HCT116 (cell line): ENCODE measurements around the gene EEF1AKMT2. TPM values are rescaled to one million over a fixed set of nuclear protein-coding genes. Genes with fewer than 3 reads are reported as not detected.

Experiments used
- ATAC-seq: fragments of 200-7000 bp; cut with Tn5 transposase; 2 replicates; pipeline ENCODE4 v1.9.1; 2020; ENCODE audit warnings: mild to moderate bottlenecking, moderate library complexity
- BruUV-seq: library from RNA; stranded (reverse); fragments of 400-500 nt; replicated peaks from 2 replicates; lab custom pipeline; 2021; lab: Mats Ljungman, UMichigan
- CTCF ChIA-PET: fragments of 300-600 bp; sonication (Branson Sonifier 250); formaldehyde crosslinking; loops from one replicate; lab custom pipeline; 2021; ENCODE audit warnings: antibody characterized with exemption; lab: Charles Lee
- POLR2A ChIA-PET: fragments of 300-600, 350-600 bp; sonication (Branson Sonifier 250); formaldehyde crosslinking; loops from one replicate; lab custom pipeline; 2021; ENCODE audit warnings: antibody characterized with exemption; lab: Charles Lee
- RAD21 ChIA-PET, 2 experiments: fragments of 300-600 bp; sonication (Branson Sonifier 250); formaldehyde crosslinking; loops; one replicate each; lab custom pipeline; 2023; ENCODE audit warnings: low total read pairs in 2 of 2; ENCODE audit not compliant: uncharacterized antibody in 2 of 2, unreplicated experiment in 2 of 2, low non-redundant PET in 1 of 2; lab: Charles Lee
- DNase-seq: peaks from one replicate; pipeline ENCODE4 v3.0.0-alpha.2; 2010; ENCODE audit warnings: low read depth, low spot score
- H2AFZ ChIP-seq: fragments of 200-600 bp; shearing (Covaris generic), sonication (generic); 2 replicates; pipeline ENCODE4 v1.6.1; 2017; ENCODE audit warnings: low read depth, mixed run types, mixed read lengths, antibody characterized with exemption, low read length; ENCODE audit not compliant: poor library complexity, severe bottlenecking
- H3K27ac ChIP-seq: 2 replicates; pipeline ENCODE4 v1.5.1; 2012; ENCODE audit warnings: low read depth, low read length
- H3K27me3 ChIP-seq: fragments of 200-600 bp; sonication (generic); 2 replicates; pipeline ENCODE4 v1.6.1; 2016; ENCODE audit warnings: mixed run types, low read length, mixed read lengths; ENCODE audit not compliant: insufficient read depth
- H3K36me3 ChIP-seq, 2 experiments: fragments of 200-500 bp in 1 of 2; fragments of 200-600 bp in 1 of 2; sonication (Bioruptor generic) in 1 of 2; sonication (generic) in 1 of 2; 2 replicates each; pipeline versions ENCODE4 v1.5.1 to v1.6.1; 2014 to 2016; ENCODE audit warnings: low read length in 2 of 2, inconsistent platforms in 1 of 2, mixed read lengths in 1 of 2, mixed run types in 1 of 2; ENCODE audit not compliant: insufficient read depth in 2 of 2, control insufficient read depth in 1 of 2
- H3K4me1 ChIP-seq, 2 experiments: fragments of 200-600 bp in 1 of 2; sonication (generic) in 1 of 2; 2 replicates each; pipeline versions ENCODE4 v1.5.1 to v1.6.1; 2012 to 2017; ENCODE audit warnings: low read length in 2 of 2, inconsistent platforms in 1 of 2, mild to moderate bottlenecking in 1 of 2, mixed read lengths in 1 of 2, mixed run types in 1 of 2, moderate library complexity in 1 of 2; ENCODE audit not compliant: insufficient read depth in 2 of 2, control insufficient read depth in 1 of 2
- H3K4me2 ChIP-seq: fragments of 200-600 bp; sonication (generic); 2 replicates; pipeline ENCODE4 v1.6.1; 2017; ENCODE audit warnings: mixed run types, low read length, mixed read lengths
- H3K4me3 ChIP-seq, 2 experiments: fragments of 200-600 bp in 1 of 2; sonication (generic) in 1 of 2; replicated peaks in 1 of 2; 2 replicates each; pipeline ENCODE4 v1.5.1; 2011 to 2016; ENCODE audit warnings: low read length in 2 of 2, control low read depth in 1 of 2, low read depth in 1 of 2, mild to moderate bottlenecking in 1 of 2, mixed read lengths in 1 of 2, mixed run types in 1 of 2
- H3K79me2 ChIP-seq: fragments of 200-600 bp; sonication (generic); 2 replicates; pipeline ENCODE4 v1.6.1; 2017; ENCODE audit warnings: mild to moderate bottlenecking, mixed run types, low read length, moderate library complexity, mixed read lengths; ENCODE audit not compliant: insufficient read depth
- H3K9ac ChIP-seq: fragments of 200-600 bp; sonication (generic); 2 replicates; pipeline ENCODE4 v1.6.1; 2016; ENCODE audit warnings: low read length, mixed read lengths
- H3K9me2 ChIP-seq: fragments of 200-600 bp; sonication (generic), shearing (Covaris generic); 2 replicates; pipeline ENCODE4 v1.6.1; 2017; ENCODE audit warnings: mixed run types, mild to moderate bottlenecking, moderate library complexity; ENCODE audit not compliant: insufficient read depth
- H3K9me3 ChIP-seq, 2 experiments: fragments of 200-500 bp in 1 of 2; fragments of 200-600 bp in 1 of 2; sonication (Bioruptor generic) in 1 of 2; sonication (generic) in 1 of 2; 2 replicates each; pipeline ENCODE4 v1.6.1; 2014 to 2017; ENCODE audit warnings: low read length in 2 of 2, mixed read lengths in 2 of 2, inconsistent platforms in 1 of 2, low read depth in 1 of 2, mild to moderate bottlenecking in 1 of 2, mixed run types in 1 of 2, moderate library complexity in 1 of 2; ENCODE audit not compliant: control insufficient read depth in 1 of 2, insufficient read depth in 1 of 2
- H4K20me1 ChIP-seq: fragments of 200-600 bp; sonication (generic), shearing (Covaris generic); 2 replicates; pipeline ENCODE4 v1.6.1; 2017; ENCODE audit warnings: mixed run types, mild to moderate bottlenecking, moderate library complexity; ENCODE audit not compliant: insufficient read depth
- ATF3 ChIP-seq: IDR thresholded peaks from 2 replicates; pipeline ENCODE4 v1.6.1; 2012
- CEBPB ChIP-seq: IDR thresholded peaks from 2 replicates; pipeline ENCODE4 v1.6.1; 2012; ENCODE audit warnings: low read depth
- ELF1 ChIP-seq: IDR thresholded peaks from 2 replicates; pipeline ENCODE4 v1.6.1; 2012; ENCODE audit warnings: low read depth, borderline replicate concordance
- EZH2 ChIP-seq: fragments of 200-600 bp; sonication (generic); IDR thresholded peaks from 2 replicates; pipeline ENCODE4 v1.6.1; 2017; ENCODE audit warnings: antibody characterized with exemption, mixed run types
- EZH2phosphoT487 ChIP-seq: fragments of 200-600 bp; IDR thresholded peaks from 2 replicates; pipeline ENCODE4 v1.6.1; 2018; ENCODE audit warnings: antibody characterized with exemption, borderline replicate concordance
- FOSL1 ChIP-seq: IDR thresholded peaks from 2 replicates; pipeline ENCODE4 v1.6.1; 2012; ENCODE audit warnings: low read depth
- JUND ChIP-seq: IDR thresholded peaks from 2 replicates; pipeline ENCODE4 v1.6.1; 2012
- MAX ChIP-seq: IDR thresholded peaks from 2 replicates; pipeline ENCODE4 v1.6.1; 2012
- REST ChIP-seq: IDR thresholded peaks from 2 replicates; pipeline ENCODE4 v1.6.1; 2012; ENCODE audit warnings: low read depth
- SP1 ChIP-seq: IDR thresholded peaks from 2 replicates; pipeline ENCODE4 v1.6.1; 2012; ENCODE audit warnings: low read depth
- SRF ChIP-seq: IDR thresholded peaks from 2 replicates; pipeline ENCODE4 v1.6.1; 2012; ENCODE audit warnings: low read depth
- TCF7L2 ChIP-seq: IDR thresholded peaks from 2 replicates; pipeline ENCODE4 v1.7.0; 2011; ENCODE audit warnings: borderline replicate concordance, inconsistent platforms; ENCODE audit not compliant: insufficient read depth, insufficient read length; ENCODE audit errors: extremely low read depth
- ZBTB33 ChIP-seq: IDR thresholded peaks from 2 replicates; pipeline ENCODE4 v1.6.1; 2011; ENCODE audit warnings: mild to moderate bottlenecking, low read length, moderate library complexity; ENCODE audit not compliant: insufficient replicate concordance; ENCODE audit errors: extremely low read depth
- intact Hi-C: fragments of 100-400 bp; cut with micrococcal nuclease; formaldehyde crosslinking; loops from 2 replicates; pipeline ENCODE4 v1.10.0; 2022
- total RNA-seq: library from RNA; stranded (reverse); gene quantifications from one replicate; pipeline ENCODE4 v1.2.1, GENCODE V29; 2021; ENCODE audit not compliant: unreplicated experiment

Gene EEF1AKMT2
- total RNA-seq, 1 experiment from 2014 or later = 39.6 TPM

- H4K20me1 ChIP-seq = no peaks in the 10 kb centered on the region
- RAD21 ChIA-PET = no interaction called here
- no peaks in the 10 kb centered on the region; the same call in 1 of the 2 replicates for H3K79me2 ChIP-seq
- H3K27ac ChIP-seq = no peak overlapping the region
- POLR2A ChIA-PET = no interaction called here
- no peaks in the 10 kb centered on the region for H3K9me3 ChIP-seq
- H3K27me3 ChIP-seq = no peaks in the 10 kb centered on the region
- no peaks in the 10 kb centered on the region for H3K36me3 ChIP-seq
- no peak overlapping the region for H3K4me3 ChIP-seq
- TF ChIP-seq ATF3 (no peak), JUND (no peak), CEBPB (no peak), TCF7L2 (no peak), ELF1 (no peak), FOSL1 (no peak), SRF (no peak), EZH2phosphoT487 (no peak), REST (no peak), EZH2 (no peak), SP1 (no peak), MAX (no peak), ZBTB33 (no peak)
- intact Hi-C loops = no loop called here
- no TSS peak for BruUV-seq
- no peaks in the 10 kb centered on the region for H3K9me2 ChIP-seq
- no peak overlapping the region for H2AFZ ChIP-seq
- no peak overlapping the region for H3K4me2 ChIP-seq
- no peak for ATAC-seq
- H3K4me1 ChIP-seq = peaks cover 17 to 26% of the 10 kb centered on the region in 2 experiments; a peak in 3 of 4 replicates
- no peak overlapping the region for H3K9ac ChIP-seq
- CTCF ChIA-PET = no interaction called here
- DNase-seq = no peak
Observed at GRCh38 chr10:124711145-124711544, 80.5 kb downstream of the EEF1AKMT2 start.
